HepG2 (cell line): ENCODE results near the gene COQ3. TPM values are rescaled to one million over a fixed set of nuclear protein-coding genes. Genes with fewer than 3 reads are reported as not detected.

Source experiments
- CHCHD3 ChIP-seq: sonication (generic); formaldehyde crosslinking; IDR thresholded peaks from 2 replicates; pipeline ENCODE4 v1.8.0; 2022; ENCODE audit warnings: mild to moderate bottlenecking, missing genetic modification reagents, moderate library complexity
- CSRNP2 ChIP-seq: sonication (generic); formaldehyde crosslinking; conservative IDR thresholded peaks from 2 replicates; pipeline ENCODE4 v1.8.0; 2022; ENCODE audit warnings: low read depth, missing genetic modification reagents
- E2F2 ChIP-seq: sonication (generic); formaldehyde crosslinking; IDR thresholded peaks from 2 replicates; pipeline ENCODE4 v1.4.0; 2020; ENCODE audit warnings: missing genetic modification reagents, borderline replicate concordance
- EED ChIP-seq: sonication (generic); formaldehyde crosslinking; IDR thresholded peaks from 2 replicates; pipeline ENCODE4 v1.5.0; 2020; ENCODE audit warnings: mild to moderate bottlenecking, missing genetic modification reagents
- ELF4 ChIP-seq: sonication (generic); formaldehyde crosslinking; IDR thresholded peaks from 2 replicates; pipeline ENCODE4 v1.5.0; 2020; ENCODE audit warnings: missing genetic modification reagents, mild to moderate bottlenecking, moderate library complexity, borderline replicate concordance
- HNRNPUL1 ChIP-seq: fragments of 200-400 bp; formaldehyde crosslinking; IDR thresholded peaks from 2 replicates; pipeline ENCODE4 v1.6.1; 2017; ENCODE audit warnings: low read depth, mild to moderate bottlenecking, low read length, moderate library complexity
- PBX2 ChIP-seq: IDR thresholded peaks from 2 replicates; pipeline ENCODE4 v1.6.1; 2016; ENCODE audit warnings: control low read depth
- RARA ChIP-seq: IDR thresholded peaks from 2 replicates; pipeline ENCODE4 v1.6.1; 2016; ENCODE audit warnings: missing genetic modification reagents, missing compliant biosample characterization
- SMAD1 ChIP-seq: sonication (generic); formaldehyde crosslinking; IDR thresholded peaks from 2 replicates; pipeline ENCODE4 v1.4.0; 2020; ENCODE audit warnings: missing genetic modification reagents, low read depth, mild to moderate bottlenecking, borderline replicate concordance
- SMAD3 ChIP-seq: sonication (generic); formaldehyde crosslinking; IDR thresholded peaks from 2 replicates; pipeline ENCODE4 v1.4.0; 2020; ENCODE audit warnings: missing genetic modification reagents
- SRSF9 ChIP-seq: fragments of 200-400 bp; formaldehyde crosslinking; IDR thresholded peaks from 2 replicates; pipeline ENCODE4 v1.6.1; 2018; ENCODE audit warnings: borderline replicate concordance, mild to moderate bottlenecking, low read depth, low read length; ENCODE audit not compliant: insufficient read depth, poor library complexity, severe bottlenecking
- ZFP36L1 ChIP-seq: sonication (generic); formaldehyde crosslinking; IDR thresholded peaks from 2 replicates; pipeline ENCODE4 v1.8.0; 2022; ENCODE audit warnings: mild to moderate bottlenecking, missing genetic modification reagents, moderate library complexity
- ZFP36L2 ChIP-seq: sonication (generic); formaldehyde crosslinking; IDR thresholded peaks from 2 replicates; pipeline ENCODE4 v1.4.0; 2020; ENCODE audit warnings: missing genetic modification reagents
- ZNF639 ChIP-seq: conservative IDR thresholded peaks from 2 replicates; pipeline ENCODE4 v1.6.1; 2018; ENCODE audit warnings: missing genetic modification reagents
- ZNF709 ChIP-seq: sonication (generic); formaldehyde crosslinking; IDR thresholded peaks from 2 replicates; pipeline ENCODE4 v1.5.0; 2020; ENCODE audit warnings: mild to moderate bottlenecking, missing genetic modification reagents
- ZNF841 ChIP-seq: sonication (generic); formaldehyde crosslinking; IDR thresholded peaks from 2 replicates; pipeline ENCODE4 v1.8.1; 2023; ENCODE audit warnings: missing genetic modification reagents, borderline replicate concordance
- polyA plus RNA-seq, 8 experiments: library from polyadenylated mRNA; depleted of rRNA in 3 of 8; stranded (reverse) in 7 of 8; unstranded in 1 of 8; fragments of >200 nt; fragmentation: Illumina TruSeq in 4 of 8; extraction: Trizol in 4 of 8; gene quantifications; 2 replicates each; pipeline versions ENCODE4 v1.2.1 to v1.2.3, GENCODE V29; 2011 to 2016; ENCODE audit warnings: low read depth in 4 of 8, missing spikeins in 1 of 8, mixed read lengths in 1 of 8; ENCODE audit not compliant: insufficient read depth in 1 of 8
- total RNA-seq, 5 experiments: library from RNA; depleted of rRNA; stranded (reverse); fragments of >200 nt; fragmentation: Illumina TruSeq; extraction: Trizol; gene quantifications; 2 replicates each; pipeline ENCODE4 v1.2.3, GENCODE V29; 2016; ENCODE audit warnings: low read depth in 1 of 5
- TF ChIP-seq, protein P1 (sequence below): sonication (generic); formaldehyde crosslinking; IDR thresholded peaks from 2 replicates; pipeline ENCODE4 v1.4.0; 2020; ENCODE audit warnings: low read depth, mild to moderate bottlenecking, missing genetic modification reagents
- TF ChIP-seq, protein P2 (sequence below): sonication (generic); formaldehyde crosslinking; conservative IDR thresholded peaks from 2 replicates; pipeline ENCODE4 v1.5.0; 2020; ENCODE audit warnings: missing genetic modification reagents
- TF ChIP-seq, protein P3 (sequence below): sonication (generic); formaldehyde crosslinking; IDR thresholded peaks from 2 replicates; pipeline ENCODE4 v1.4.0; 2020; ENCODE audit warnings: mild to moderate bottlenecking, missing genetic modification reagents

Gene COQ3
- total and polyA plus RNA-seq, 2 of the 13 experiments (the other 11 are each of a cell fraction or from before 2014, with no cell fraction given), result 5.3 to 20.5 TPM

- 0 out of 2 replicates have a peak, but pooled peaks have one; percentile 8 for TF ChIP-seq PBX2 (CRISPR knock-in tag)
- no peak for TF ChIP-seq SMAD3 (CRISPR knock-in tag)
- no peak for TF ChIP-seq ZFP36L2 (CRISPR knock-in tag)
- 0 out of 2 replicates have a peak, but pooled peaks have one; percentile 40 for TF ChIP-seq ZFP36L1 (CRISPR knock-in tag)
- 0 out of 2 replicates have a peak, but pooled peaks have one; percentile 66 for TF ChIP-seq ZNF709 (CRISPR knock-in tag)
- no peak for TF ChIP-seq ZNF841 (CRISPR knock-in tag)
- TF ChIP-seq, protein P1, sequence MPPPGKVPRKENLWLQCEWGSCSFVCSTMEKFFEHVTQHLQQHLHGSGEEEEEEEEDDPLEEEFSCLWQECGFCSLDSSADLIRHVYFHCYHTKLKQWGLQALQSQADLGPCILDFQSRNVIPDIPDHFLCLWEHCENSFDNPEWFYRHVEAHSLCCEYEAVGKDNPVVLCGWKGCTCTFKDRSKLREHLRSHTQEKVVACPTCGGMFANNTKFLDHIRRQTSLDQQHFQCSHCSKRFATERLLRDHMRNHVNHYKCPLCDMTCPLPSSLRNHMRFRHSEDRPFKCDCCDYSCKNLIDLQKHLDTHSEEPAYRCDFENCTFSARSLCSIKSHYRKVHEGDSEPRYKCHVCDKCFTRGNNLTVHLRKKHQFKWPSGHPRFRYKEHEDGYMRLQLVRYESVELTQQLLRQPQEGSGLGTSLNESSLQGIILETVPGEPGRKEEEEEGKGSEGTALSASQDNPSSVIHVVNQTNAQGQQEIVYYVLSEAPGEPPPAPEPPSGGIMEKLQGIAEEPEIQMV (CRISPR knock-in tag), result no peak; the same call in 1 of the 2 replicates
- no peak for TF ChIP-seq HNRNPUL1
- TF ChIP-seq SMAD1 (CRISPR knock-in tag), result no peak
- no peak for TF ChIP-seq E2F2
- TF ChIP-seq, protein P2, sequence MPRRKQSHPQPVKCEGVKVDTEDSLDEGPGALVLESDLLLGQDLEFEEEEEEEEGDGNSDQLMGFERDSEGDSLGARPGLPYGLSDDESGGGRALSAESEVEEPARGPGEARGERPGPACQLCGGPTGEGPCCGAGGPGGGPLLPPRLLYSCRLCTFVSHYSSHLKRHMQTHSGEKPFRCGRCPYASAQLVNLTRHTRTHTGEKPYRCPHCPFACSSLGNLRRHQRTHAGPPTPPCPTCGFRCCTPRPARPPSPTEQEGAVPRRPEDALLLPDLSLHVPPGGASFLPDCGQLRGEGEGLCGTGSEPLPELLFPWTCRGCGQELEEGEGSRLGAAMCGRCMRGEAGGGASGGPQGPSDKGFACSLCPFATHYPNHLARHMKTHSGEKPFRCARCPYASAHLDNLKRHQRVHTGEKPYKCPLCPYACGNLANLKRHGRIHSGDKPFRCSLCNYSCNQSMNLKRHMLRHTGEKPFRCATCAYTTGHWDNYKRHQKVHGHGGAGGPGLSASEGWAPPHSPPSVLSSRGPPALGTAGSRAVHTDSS (CRISPR knock-in tag), result no peak
- TF ChIP-seq RARA (CRISPR knock-in tag), result no peak; the same call in 1 of the 2 replicates
- TF ChIP-seq, protein P3, sequence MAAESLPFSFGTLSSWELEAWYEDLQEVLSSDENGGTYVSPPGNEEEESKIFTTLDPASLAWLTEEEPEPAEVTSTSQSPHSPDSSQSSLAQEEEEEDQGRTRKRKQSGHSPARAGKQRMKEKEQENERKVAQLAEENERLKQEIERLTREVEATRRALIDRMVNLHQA (CRISPR knock-in tag), result no peak; the same call in 1 of the 2 replicates
- no peak for TF ChIP-seq CSRNP2 (CRISPR knock-in tag)
- no peak for TF ChIP-seq CHCHD3 (CRISPR knock-in tag)
- no peak; the same call in 1 of the 2 replicates for TF ChIP-seq ELF4
- TF ChIP-seq ZNF639, result peak; percentile 38; the same call in 1 of the 2 replicates
- TF ChIP-seq SRSF9, result no peak
- 0 out of 2 replicates have a peak, but pooled peaks have one; percentile 37 for TF ChIP-seq EED (CRISPR knock-in tag)
Measured at GRCh38 chr6:99424761-99425646, 31.0 kb upstream of the COQ3 start, which contains the start of gene PNISR (continued).
